Activated T-cell treated with anti-CD3 and anti-CD28 coated beads for 24 hours (primary cell): ENCODE measurements around the gene OOEP.
A peak's percentile ranks its signal among the peaks of the same experiment; 100 is the strongest.
"Not testable (repeated sequence)": the region's sequence is repeated elsewhere in the genome, so short reads cannot be mapped to it uniquely, and the experiment has no call there.

Source experiments
- DNase-seq: peaks from one replicate; pipeline ENCODE4 v3.0.0-alpha.2; 2020; ENCODE audit warnings: low read depth

Gene OOEP

GRCh38 chr6:73369563-73369962, at the start of gene OOEP:
OOEP (minus strand) TSS chr6:73369897; CDS start chr6:73369792, 105 bp downstream.
- no peak for DNase-seq

DNA sequence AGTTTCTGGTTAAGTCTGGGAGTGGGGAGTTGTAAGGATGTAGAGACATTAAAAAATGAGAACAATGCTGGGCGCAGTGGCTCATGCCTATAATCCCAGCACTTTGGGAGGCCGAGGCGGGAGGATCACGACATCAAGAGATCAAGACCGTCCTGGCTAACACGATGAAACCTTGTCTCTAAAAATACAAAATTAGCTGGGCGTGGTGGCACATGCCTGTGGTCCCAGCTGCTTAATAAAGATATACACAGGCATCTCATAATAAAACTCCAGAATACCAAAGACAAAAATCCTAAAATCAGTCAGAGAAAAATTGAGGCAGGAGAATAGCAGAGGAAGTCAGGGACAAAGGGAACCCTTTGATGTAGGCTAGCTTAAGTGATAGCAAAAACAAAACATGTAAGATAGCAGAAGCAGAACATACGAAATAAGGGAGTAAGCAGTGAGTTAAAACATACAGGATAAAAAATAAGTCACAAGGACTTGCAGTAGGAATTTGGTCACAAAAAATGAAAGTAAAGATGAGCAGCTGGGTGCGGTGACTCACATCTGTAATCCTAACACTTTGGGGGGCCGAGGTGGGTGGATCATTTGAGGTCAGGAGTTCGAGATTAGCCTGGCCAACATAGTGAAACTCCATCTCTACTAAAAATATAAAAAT, 48.5 kb upstream of the OOEP start:
- no peak for DNase-seq

DNA sequence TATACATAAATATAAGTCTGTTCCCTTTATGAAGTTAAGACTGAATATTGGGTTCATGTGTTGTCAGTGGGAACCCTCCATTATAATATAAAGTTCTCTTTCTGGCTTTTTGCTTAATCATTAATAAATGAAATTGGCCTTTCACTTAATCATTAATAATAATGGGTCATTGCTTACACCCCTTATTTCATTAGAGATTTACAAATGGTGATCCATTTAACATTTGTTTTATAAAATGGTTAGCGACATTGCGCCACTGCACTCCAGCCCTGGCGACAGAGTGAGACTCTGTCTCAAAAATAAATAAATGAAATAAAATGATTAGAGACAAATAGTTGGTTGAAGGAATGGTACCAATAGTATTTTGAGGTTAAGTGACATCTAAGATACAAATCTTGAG, 43.4 kb upstream of the OOEP start:
- no peak for DNase-seq

GRCh38 chr6:73409395-73409794, 39.7 kb upstream of the OOEP start:
- no peak for DNase-seq

DNA sequence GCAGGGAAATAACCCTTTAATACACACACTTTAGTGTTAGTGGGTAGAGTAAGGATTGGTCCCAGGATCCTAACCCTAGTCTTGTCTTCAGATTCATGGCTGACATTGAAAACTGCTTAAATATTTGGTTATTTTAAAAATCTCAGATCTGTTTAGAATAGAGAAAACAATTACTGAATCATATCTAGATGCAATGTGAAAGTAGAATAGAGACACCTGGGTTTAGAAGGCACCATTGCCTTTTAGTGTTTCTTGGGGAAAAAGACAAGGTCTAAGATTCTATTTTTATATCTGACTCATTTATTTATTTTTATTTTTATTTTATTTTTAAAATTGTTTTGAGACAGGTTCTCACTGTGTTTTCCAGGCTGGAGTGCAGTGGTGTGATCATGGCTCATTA, 31.0 kb upstream of the OOEP start:
- DNase-seq = no peak

DNA sequence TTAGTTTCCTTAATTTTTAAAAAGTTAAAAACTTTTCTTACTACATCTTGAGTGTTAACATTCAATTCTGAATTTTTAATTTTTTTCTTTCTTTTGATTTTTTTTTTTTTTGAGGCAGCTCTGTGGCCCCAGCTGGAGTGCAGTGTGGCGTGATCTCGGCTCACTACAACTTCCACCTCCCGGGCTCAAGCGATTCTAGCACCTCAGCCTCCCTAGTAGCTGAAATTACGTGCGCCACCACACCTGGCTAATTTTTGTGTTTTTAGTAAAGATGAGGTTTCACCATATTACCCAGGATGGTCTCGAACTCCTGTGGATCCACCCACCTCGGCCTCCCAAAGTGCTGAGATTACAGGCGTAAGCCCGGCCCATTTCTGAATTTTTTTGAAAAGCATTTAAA, 26.2 kb upstream of the OOEP start:
- DNase-seq = no peak

- no peak for DNase-seq
Measured at GRCh38 chr6:73394577-73395354, 25.1 kb upstream of the OOEP start, which contains the start of gene DDX43. DDX43 (plus strand) TSS chr6:73394828; CDS start chr6:73394906, 78 bp downstream.

- no peak for DNase-seq
Measured at GRCh38 chr6:73393278-73393677, 23.6 kb upstream of the OOEP start.

DNA sequence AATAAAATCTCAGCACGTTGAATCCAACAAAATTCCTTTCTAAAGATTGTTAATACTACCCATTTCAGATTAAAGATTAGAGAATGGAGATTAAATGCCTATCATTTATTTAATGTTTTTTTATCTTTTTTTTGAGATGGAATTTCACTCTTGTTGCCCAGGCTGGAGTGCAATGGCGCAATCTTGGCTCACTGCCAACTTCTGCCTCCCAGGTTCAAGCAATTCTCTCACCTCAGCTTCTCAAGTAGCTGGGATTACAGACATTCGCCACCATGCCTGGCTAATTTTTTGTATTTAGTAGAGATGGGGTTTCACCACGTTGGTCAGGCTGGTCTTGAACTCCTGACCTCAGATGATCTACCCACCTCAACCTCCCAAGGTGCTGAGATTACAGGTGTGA, 22.5 kb upstream of the OOEP start:
- DNase-seq = not testable (repeated sequence)

GRCh38 chr6:73391675-73392074, 22.0 kb upstream of the OOEP start:
- DNase-seq = no peak

- DNase-seq = no peak
Measured at GRCh38 chr6:73389854-73390253, 20.2 kb upstream of the OOEP start.

DNA sequence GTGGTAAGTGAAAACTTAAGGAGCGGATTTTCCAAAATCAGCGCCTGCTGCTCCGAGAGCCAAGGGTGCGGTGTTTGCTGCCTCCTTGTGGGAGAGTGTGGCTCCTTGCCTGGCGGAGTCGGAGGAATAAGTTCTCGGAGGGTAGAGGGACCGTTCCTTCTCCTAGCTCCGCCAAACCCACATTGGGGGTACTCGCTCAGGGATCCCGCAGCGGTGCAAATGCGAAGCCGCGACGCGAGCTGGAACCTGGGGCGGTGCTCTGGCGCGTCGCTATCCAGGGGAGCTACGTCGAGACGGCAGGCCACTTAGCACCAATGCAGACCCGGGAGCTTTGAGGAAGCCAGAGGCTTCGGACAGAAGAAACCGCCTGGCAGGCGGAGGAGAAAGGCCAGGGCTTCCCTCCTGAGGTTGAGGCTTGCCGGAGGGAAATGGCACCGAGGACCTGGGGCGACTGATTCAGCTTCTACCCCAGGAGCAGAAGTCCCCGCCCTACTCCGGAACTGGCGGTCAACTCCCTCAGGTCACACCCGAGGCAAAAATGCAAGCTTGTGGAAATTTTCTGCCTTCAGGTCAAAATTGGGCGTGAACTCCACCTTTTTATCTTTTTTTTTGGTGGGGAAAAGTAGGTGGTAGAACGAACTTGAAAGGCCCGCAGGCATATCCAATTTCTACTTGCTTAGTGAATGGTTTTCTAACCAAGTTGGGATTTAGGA, 19.3 kb upstream of the OOEP start:
- DNase-seq = peak; percentile 28

- DNase-seq = no peak
Measured at GRCh38 chr6:73388433-73388799, 18.7 kb upstream of the OOEP start.

GRCh38 chr6:73382462-73383113, 12.9 kb upstream of the OOEP start:
- DNase-seq = no peak

GRCh38 chr6:73381531-73381930, 11.8 kb upstream of the OOEP start:
- not testable (repeated sequence) for DNase-seq

DNA sequence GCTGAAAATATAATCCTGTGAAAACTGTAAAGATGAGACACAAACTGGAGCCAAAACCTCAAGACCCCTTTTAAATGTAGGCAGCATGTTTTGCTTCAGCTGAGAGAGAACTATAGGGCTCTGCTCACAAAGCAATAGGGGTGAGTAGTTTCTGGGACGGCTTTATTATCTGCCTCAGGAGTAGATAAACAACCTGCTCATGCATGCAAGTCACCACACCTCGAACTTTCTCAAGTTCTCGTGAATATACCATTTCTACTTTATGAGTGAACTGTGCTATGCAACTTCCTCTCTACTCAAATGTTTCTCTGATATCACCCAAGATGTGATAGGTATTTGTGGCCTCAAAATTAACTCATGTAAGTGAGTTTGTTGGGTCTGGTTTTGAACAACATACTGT, 7.5 kb upstream of the OOEP start:
- no peak for DNase-seq

GRCh38 chr6:73375216-73375615, 5.5 kb upstream of the OOEP start:
- no peak for DNase-seq

DNA sequence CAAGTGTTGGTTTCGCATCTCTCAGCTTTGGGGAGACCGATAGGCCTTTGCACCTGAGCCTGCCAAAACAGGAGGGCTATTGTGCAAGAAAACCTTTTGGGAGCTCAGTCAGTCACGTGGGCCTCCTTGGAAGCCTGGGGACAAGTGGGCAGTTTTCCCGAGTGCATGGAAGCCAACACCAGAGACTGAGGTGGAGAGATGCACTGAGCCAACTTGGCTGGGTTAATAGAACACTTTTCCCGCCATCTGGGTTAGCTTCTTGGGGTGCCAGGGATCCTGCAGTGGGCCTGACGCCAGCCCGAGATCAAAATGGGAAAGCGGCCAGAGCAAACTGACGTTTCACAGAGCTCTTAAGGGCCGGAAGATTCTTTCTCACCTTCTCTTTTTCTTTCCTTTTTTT, 2.8 kb upstream of the OOEP start:
- DNase-seq = no peak

- no peak for DNase-seq
Measured at GRCh38 chr6:73371984-73372383, 2.3 kb upstream of the OOEP start.

DNA sequence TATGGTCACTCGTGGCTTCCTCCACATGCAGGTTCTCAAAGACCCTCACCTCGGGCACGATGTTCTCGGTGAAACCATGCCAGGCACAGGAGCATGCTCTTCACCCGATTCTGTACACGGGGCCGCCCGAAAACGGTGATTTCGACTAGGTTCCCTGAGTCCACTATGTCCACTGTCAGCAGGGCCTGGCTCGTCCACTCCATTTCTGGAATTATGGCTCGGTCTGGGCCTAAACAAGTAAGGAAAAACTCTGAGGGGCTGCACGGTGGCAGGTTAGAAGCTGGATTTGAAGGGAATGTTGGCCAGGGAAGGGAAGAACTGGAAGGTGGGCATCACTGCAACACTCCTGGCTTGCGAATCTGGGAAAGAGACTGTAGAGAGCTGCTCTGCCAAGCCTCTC, 540 bp downstream of the OOEP start:
- DNase-seq = no peak

DNA sequence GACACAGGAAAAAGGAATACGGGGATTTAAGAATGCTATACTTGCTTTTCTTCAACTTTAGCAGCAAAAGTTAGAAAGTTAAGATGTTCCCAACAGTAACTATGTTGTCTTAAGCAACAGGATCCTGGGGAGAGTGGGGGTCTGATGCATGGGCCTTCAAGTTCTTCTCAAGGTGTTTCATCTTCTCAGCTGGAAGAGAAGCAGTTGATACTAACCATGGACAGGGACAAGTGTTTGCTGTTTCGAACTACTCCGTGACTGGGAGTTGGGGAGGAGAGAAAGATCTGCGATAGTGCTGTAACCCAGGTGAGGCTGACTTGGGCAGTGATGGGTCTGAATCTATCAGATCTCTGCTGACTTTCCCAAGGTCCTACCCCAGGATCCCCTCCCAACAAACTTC, 1.0 kb downstream of the OOEP start:
- DNase-seq = no peak

GRCh38 chr6:73367761-73368355, 1.8 kb downstream of the OOEP start:
- no peak for DNase-seq
